Right kidney (tissue), 9 donors: Measurements from ENCODE around the gene OR5F1.

ENCODE experiments used
- DNase-seq: peaks from one replicate; pipeline ENCODE4 v3.0.0-alpha.2; 2016
- long read RNA-seq, 8 donors: transcript quantifications; one replicate each; lab custom pipeline, GENCODE V29; 2026

OR5F1 gene
- long read RNA-seq, donor 1: 0 reads
- long read RNA-seq, donor 2: 0 reads
- long read RNA-seq, donor 3: 0 reads
- long read RNA-seq, donor 4: 0 reads
- long read RNA-seq, donor 5: 0 reads
- long read RNA-seq, donor 6: 0 reads
- long read RNA-seq, donor 7, partial matches to known transcripts: 0 of 1 reads
- long read RNA-seq, donor 7, other reads (novel, unspliced or antisense): 0 of 1 reads
- long read RNA-seq, donor 8: 0 reads

GRCh38 chr11:55994525-55994924 is at the start of gene OR5F1:
OR5F1 (minus strand) TSS chr11:55994625; CDS start chr11:55994625, 0 bp downstream.
- DNase-seq: no peak

GRCh38 chr11:56027354-56027753 is 32.9 kb upstream of the OR5F1 start, which contains the start of gene OR5AS1:
OR5AS1 (plus strand) TSS chr11:56027654; CDS start chr11:56030419, 2,765 bp downstream.
- DNase-seq: no peak

GRCh38 chr11:56013805-56014204 is 19.4 kb upstream of the OR5F1 start:
- DNase-seq: no peak

GRCh38 chr11:56010716-56011115 is 16.3 kb upstream of the OR5F1 start:
- DNase-seq: no peak

GRCh38 chr11:55970935-55971334 is 23.5 kb downstream of the OR5F1 start:
- DNase-seq: no peak

- DNase-seq: no peak
Observed at GRCh38 chr11:55969845-55970244, 24.6 kb downstream of the OR5F1 start, which contains the start of gene OR10AG1. OR10AG1 (minus strand) TSS chr11:55969945; CDS start chr11:55969907, 38 bp downstream.

GRCh38 chr11:55967914-55968313 is 26.5 kb downstream of the OR5F1 start:
- DNase-seq: no peak

GRCh38 chr11:55966391-55966790 is 28.0 kb downstream of the OR5F1 start:
- DNase-seq: no peak

GRCh38 chr11:55956521-55956920 is 37.9 kb downstream of the OR5F1 start:
- DNase-seq: no peak

GRCh38 chr11:55949330-55949729 is 45.1 kb downstream of the OR5F1 start:
- no peak for DNase-seq
